CD8-positive, alpha-beta memory T cell (primary cell): ENCODE results near the gene TUBA4B. TPM values are rescaled to one million over a fixed set of nuclear protein-coding genes. Genes with fewer than 3 reads are reported as not detected.
A peak's percentile ranks its signal among the peaks of the same experiment; 100 is the strongest.

Source experiments
- CTCF ChIA-PET: fragments of 350-600 bp; sonication (Branson Sonifier 250); formaldehyde crosslinking; loops from one replicate; lab custom pipeline; 2021; ENCODE audit warnings: antibody characterized with exemption; lab: Charles Lee
- POLR2A ChIA-PET: fragments of 350-600 bp; sonication (Branson Sonifier 250); formaldehyde crosslinking; loops from one replicate; lab custom pipeline; 2021; ENCODE audit warnings: antibody characterized with exemption; lab: Charles Lee
- DNase-seq, 5 donors: peaks; one replicate each; pipeline versions ENCODE4 v3.0.0 to v3.0.0-alpha.2; 2020 to 2022; ENCODE audit warnings: mixed read lengths in 1 of 5
- H3K27ac ChIP-seq: one replicate; pipeline ENCODE4 v1.7.0; 2013; ENCODE audit warnings: low read depth, mild to moderate bottlenecking, low read length, moderate library complexity
- H3K27me3 ChIP-seq: 2 replicates; pipeline ENCODE4 v1.7.0; 2013; ENCODE audit warnings: low read length, mild to moderate bottlenecking; ENCODE audit not compliant: insufficient read depth, poor library complexity, severe bottlenecking
- H3K36me3 ChIP-seq: 2 replicates; pipeline ENCODE4 v1.7.0; 2013; ENCODE audit warnings: mild to moderate bottlenecking, low read length, moderate library complexity; ENCODE audit not compliant: insufficient read depth
- H3K4me1 ChIP-seq: 2 replicates; pipeline ENCODE4 v1.7.0; 2013; ENCODE audit warnings: mild to moderate bottlenecking, low read length, moderate library complexity; ENCODE audit not compliant: insufficient read depth
- H3K4me3 ChIP-seq: 2 replicates; pipeline ENCODE4 v1.7.0; 2013; ENCODE audit warnings: mild to moderate bottlenecking, low read length
- H3K9me3 ChIP-seq: 2 replicates; pipeline ENCODE4 v1.7.0; 2013; ENCODE audit warnings: mild to moderate bottlenecking, low read length
- H3K27ac Mint-ChIP-seq, 8 donors: one replicate each; pipeline ENCODE4 v1.8.0; 2020 to 2021; ENCODE audit warnings: mixed read lengths in 8 of 8, mild to moderate bottlenecking in 6 of 8, inconsistent platforms in 3 of 8, moderate library complexity in 3 of 8
- H3K27me3 Mint-ChIP-seq, 2 donors: one replicate each; pipeline ENCODE4 v1.8.0; 2020 to 2021; ENCODE audit warnings: mixed read lengths in 2 of 2, mild to moderate bottlenecking in 1 of 2, moderate library complexity in 1 of 2
- H3K36me3 Mint-ChIP-seq, 3 donors: one replicate each; pipeline ENCODE4 v1.8.0; 2020 to 2021; ENCODE audit warnings: mixed read lengths in 3 of 3, inconsistent platforms in 1 of 3, mild to moderate bottlenecking in 1 of 3
- H3K4me1 Mint-ChIP-seq, 3 donors: one replicate each; pipeline ENCODE4 v1.8.0; 2020 to 2021; ENCODE audit warnings: mixed read lengths in 3 of 3, inconsistent platforms in 1 of 3, mild to moderate bottlenecking in 1 of 3
- H3K4me3 Mint-ChIP-seq, 7 donors: one replicate each; pipeline ENCODE4 v1.8.0; 2020 to 2021; ENCODE audit warnings: mixed read lengths in 7 of 7, mild to moderate bottlenecking in 6 of 7, moderate library complexity in 4 of 7, inconsistent platforms in 2 of 7
- H3K9me3 Mint-ChIP-seq, 5 donors: one replicate each; pipeline ENCODE4 v1.8.0; 2020 to 2022; ENCODE audit warnings: mixed read lengths in 5 of 5, mild to moderate bottlenecking in 3 of 5, moderate library complexity in 2 of 5, inconsistent platforms in 1 of 5
- polyA plus RNA-seq: library from polyadenylated mRNA; unstranded; fragments of 300-500 nt; fragmentation: Illumina TruSeq; gene quantifications from one replicate; pipeline ENCODE4 v1.2.3, GENCODE V29; 2021
- total RNA-seq, 2 experiments: library from RNA; stranded (reverse); gene quantifications; one replicate each; pipeline ENCODE4 v1.2.3, GENCODE V29; 2021

TUBA4B gene
- total and polyA plus RNA-seq, 3 experiments from 2014 or later: not detected

DNA sequence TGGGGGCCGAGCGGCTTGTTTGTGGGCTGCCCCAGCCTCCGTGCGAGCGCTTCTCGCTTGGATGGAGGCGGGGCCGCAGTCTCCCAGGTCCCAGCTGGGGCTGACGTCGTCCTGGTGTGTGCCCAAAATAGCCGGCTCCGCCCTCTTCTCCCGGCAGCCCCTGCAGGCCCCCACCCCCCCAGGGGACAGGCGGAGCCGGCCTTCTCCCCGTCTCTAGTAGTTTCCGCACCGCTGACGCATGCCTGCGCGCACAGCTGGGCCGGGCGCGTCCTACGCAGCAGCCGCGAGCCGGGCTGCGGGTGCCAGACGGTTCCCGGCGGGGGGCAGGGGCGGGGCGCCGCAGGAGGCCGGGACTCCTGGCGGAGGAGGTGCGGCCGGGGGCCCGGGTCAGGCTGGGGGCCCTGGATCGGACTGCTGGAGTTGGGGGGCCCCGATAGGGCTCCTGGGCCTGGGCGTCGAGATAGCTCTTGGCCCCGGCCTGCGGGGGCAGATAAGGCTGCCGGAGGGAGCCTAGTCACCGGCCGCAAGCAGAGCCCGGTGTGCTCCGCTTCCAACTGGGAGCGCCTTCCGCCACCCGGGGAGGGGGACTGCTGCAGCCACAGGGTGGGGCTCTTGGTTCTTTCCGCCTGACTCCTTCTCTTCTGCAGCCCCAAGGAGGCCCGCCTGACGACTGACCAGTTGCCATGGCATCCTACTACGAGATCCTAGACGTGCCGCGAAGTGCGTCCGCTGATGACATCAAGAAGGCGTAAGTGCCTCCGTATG, 26.3 kb downstream of the TUBA4B start, which contains the start of gene DNAJB2:
Gene DNAJB2 (plus strand): TSS at position 216 of the 765 bp plus-strand sequence. CDS start 468 bp downstream, at position 684.
- Histone ChIP-seq H3K4me3 (peak within 1 kb of the TSS; percentile 72), H3K36me3 (peaks cover 30% of the 10 kb centered on the region), H3K27ac (peak within 1 kb of the TSS; percentile 99), H3K4me1 (peaks cover 32% of the 10 kb centered on the region), H3K27me3 (no peaks in the 10 kb centered on the region), H3K9me3 (no peaks in the 10 kb centered on the region)
- POLR2A ChIA-PET: interaction anchor here (0.6 to 4.4 kb wide), 21 partner anchors 9 to 755 kb away, joined by 3 to 57 read pairs (median 7); partner anchors contain the start of genes ABCB6, ANKZF1, ATG9A and CNPPD1
- peak; percentile 99 to 100 (median 99) for DNase-seq
- Mint-ChIP-seq H3K9me3 (no peaks in the 10 kb centered on the region), H3K27me3 (no peaks in the 10 kb centered on the region), H3K36me3 (peaks cover 8 to 47% (median 12%) of the 10 kb centered on the region in 3 donors), H3K27ac (peak within 1 kb of the TSS; percentile 97 to 100 (median 100)), H3K4me3 (peak within 1 kb of the TSS; percentile 89 to 98 (median 93)), H3K4me1 (peaks cover 31 to 54% (median 41%) of the 10 kb centered on the region in 3 donors)
- CTCF ChIA-PET: interaction anchor here (0.6 to 14.9 kb wide), 21 partner anchors 8 to 251 kb away, joined by 3 to 258 read pairs (median 4); partner anchors contain the start of genes ANKZF1, ATG9A, CNPPD1 and GLB1L

DNA sequence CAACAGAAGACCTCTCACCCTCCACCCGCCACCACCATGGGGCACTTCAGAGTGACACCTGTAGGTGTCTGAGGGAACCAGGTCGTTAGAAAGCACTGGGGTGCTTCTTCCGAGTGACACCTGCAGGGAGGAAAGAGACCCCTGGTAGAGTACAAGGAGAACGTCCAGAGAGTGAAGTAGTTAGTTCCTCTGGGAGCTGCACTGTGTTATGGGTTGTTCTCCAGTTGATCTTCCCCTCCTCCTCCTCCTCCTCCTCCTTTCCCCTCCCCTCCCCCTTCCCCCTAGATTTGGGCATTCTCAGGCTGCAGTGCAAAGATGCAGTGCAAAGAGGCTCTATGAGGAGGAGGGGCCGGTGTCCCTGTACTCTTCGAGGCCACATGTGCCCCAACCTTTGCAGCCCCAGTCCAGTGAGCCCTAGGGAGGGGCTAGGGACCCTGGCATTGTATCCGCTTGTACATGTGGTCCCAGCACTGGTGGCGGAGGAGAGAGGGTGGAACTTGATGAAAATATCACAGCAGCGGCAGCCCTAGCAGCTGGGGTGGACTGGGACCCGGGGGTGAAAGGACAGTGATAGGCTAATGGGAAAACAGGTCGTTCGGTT, 27.0 kb downstream of the TUBA4B start:
- no peak for DNase-seq
- Mint-ChIP-seq H3K4me3 (peak overlapping the region; percentile 89 to 98 (median 92)), H3K4me1 (peaks cover 31 to 54% (median 41%) of the 10 kb centered on the region in 3 donors), H3K27ac (peak overlapping the region; percentile 97 to 100 (median 100)), H3K9me3 (no peaks in the 10 kb centered on the region), H3K27me3 (no peaks in the 10 kb centered on the region), H3K36me3 (peaks cover 8 to 53% (median 12%) of the 10 kb centered on the region in 3 donors)
- peaks cover 32% of the 10 kb centered on the region for H3K4me1 ChIP-seq
- H3K9me3 ChIP-seq: no peaks in the 10 kb centered on the region
- peak overlapping the region; percentile 72 for H3K4me3 ChIP-seq
- H3K36me3 ChIP-seq: peaks cover 30% of the 10 kb centered on the region
- no peaks in the 10 kb centered on the region for H3K27me3 ChIP-seq
- CTCF ChIA-PET: interaction anchor here (0.9 to 14.9 kb wide), 10 partner anchors 12 to 120 kb away, joined by 3 to 258 read pairs (median 11); partner anchors contain the start of genes GLB1L, NHEJ1, STK16 and TUBA4A
- POLR2A ChIA-PET: interaction anchor here (1.1 to 4.4 kb wide), 13 partner anchors 12 to 108 kb away, joined by 4 to 57 read pairs (median 13); partner anchors contain the start of genes ABCB6, ANKZF1, ATG9A and CNPPD1
- peak overlapping the region; percentile 99 for H3K27ac ChIP-seq

DNA sequence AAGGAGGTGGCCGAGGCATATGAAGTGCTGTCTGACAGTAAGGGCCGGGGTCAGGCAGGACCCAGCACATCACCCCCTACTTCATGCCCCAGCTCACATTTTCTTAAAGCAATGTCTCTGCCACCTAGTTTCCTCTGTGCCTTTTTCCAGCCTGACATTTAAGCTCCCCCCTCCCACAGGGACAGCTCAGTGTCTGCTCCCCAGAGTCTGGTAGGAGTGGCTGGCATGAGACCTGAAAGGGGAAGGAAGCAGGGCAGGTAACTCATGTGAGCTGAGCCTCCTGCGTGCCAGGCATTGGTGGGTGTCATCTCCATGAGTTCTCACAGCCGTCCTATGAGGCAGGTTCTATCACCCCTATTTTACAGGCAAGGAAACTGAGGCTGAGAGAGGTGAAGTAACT, 27.6 kb downstream of the TUBA4B start:
- H3K36me3 Mint-ChIP-seq: peaks cover 8 to 60% (median 12%) of the 10 kb centered on the region in 3 donors
- ChIA-PET CTCF (interaction anchor here (0.6 to 14.9 kb wide), 8 partner anchors 12 to 322 kb away, joined by 3 to 258 read pairs (median 4); partner anchors contain the start of genes GLB1L, NHEJ1, STK16 and TUBA4A), POLR2A (interaction anchor here (1.6 to 4.4 kb wide), 3 partner anchors 11 to 104 kb away, joined by 4 to 47 read pairs (median 9); partner anchors contain the start of gene CNPPD1)
- H3K27ac Mint-ChIP-seq: peak overlapping the region; percentile 97 to 100 (median 100)
- Histone ChIP-seq H3K36me3 (peaks cover 30% of the 10 kb centered on the region), H3K27ac (peak overlapping the region; percentile 99), H3K4me3 (no peak overlapping the region), H3K4me1 (peaks cover 32% of the 10 kb centered on the region), H3K27me3 (no peaks in the 10 kb centered on the region), H3K9me3 (no peaks in the 10 kb centered on the region)
- DNase-seq: no peak
- H3K4me3 Mint-ChIP-seq: peak overlapping the region in 6 of 7 donors; percentile 89 to 98 (median 94)
- peaks cover 33 to 57% (median 41%) of the 10 kb centered on the region in 3 donors for H3K4me1 Mint-ChIP-seq
- no peaks in the 10 kb centered on the region for H3K9me3 Mint-ChIP-seq
- no peaks in the 10 kb centered on the region for H3K27me3 Mint-ChIP-seq

DNA sequence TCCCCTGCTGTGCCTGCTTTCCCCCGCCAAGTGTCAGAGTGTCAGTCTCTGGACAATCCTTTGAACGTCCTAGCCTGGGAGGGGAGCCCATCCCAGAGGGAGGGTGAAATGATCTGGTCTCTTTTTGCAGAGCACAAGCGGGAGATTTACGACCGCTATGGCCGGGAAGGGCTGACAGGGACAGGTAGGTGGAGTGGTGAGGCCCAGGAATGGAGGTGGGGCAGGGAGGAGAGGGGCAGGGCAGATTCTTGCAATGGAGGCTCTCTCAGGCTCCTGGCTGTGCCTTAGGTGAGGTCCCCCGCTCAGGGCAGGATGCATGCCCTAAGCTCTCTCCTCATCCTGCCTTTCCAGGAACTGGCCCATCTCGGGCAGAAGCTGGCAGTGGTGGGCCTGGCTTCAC, 28.5 kb downstream of the TUBA4B start:
- H3K27ac ChIP-seq: no peak overlapping the region
- no peak overlapping the region for H3K4me3 ChIP-seq
- H3K9me3 ChIP-seq: no peaks in the 10 kb centered on the region
- H3K4me1 ChIP-seq: peaks cover 32% of the 10 kb centered on the region
- POLR2A ChIA-PET: interaction anchor here (1.4 to 2.7 kb wide), 2 partner anchors 52 to 105 kb away, joined by 3 to 9 read pairs; partner anchors contain the start of genes ANKZF1 and CNPPD1
- CTCF ChIA-PET: interaction anchor here (1.1 to 14.9 kb wide), 6 partner anchors 11 to 260 kb away, joined by 3 to 258 read pairs (median 18); partner anchors contain the start of genes ANKZF1, ATG9A, TUBA4A and TUBA4B
- DNase-seq: no peak
- H3K27me3 ChIP-seq: no peaks in the 10 kb centered on the region
- H3K36me3 ChIP-seq: peaks cover 30% of the 10 kb centered on the region
- Mint-ChIP-seq H3K4me3 (peak overlapping the region in 1 of 7 donors; percentile 43), H3K9me3 (no peaks in the 10 kb centered on the region), H3K27ac (peak overlapping the region; percentile 7 to 100 (median 100)), H3K27me3 (no peaks in the 10 kb centered on the region), H3K4me1 (peaks cover 35 to 63% (median 41%) of the 10 kb centered on the region in 3 donors), H3K36me3 (peaks cover 8 to 66% (median 12%) of the 10 kb centered on the region in 3 donors)

DNA sequence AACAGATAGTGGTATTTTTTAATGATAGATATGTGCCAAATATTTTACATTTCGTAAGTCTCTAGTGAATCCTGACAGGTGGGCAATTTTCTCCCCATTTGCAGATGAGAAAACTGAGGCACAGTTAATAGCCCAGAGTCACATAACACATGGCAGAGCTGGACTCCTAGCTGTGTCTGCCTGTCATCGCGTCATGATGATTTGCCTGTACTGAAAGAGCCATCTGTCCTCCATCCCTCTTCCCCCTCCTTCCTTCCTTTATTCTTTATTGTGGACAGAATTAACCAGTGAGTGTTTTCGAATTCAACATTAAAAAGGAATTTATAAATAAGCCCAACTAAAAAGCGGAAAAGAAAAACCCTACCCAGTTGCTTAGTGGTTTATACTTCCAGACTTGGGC, 29.3 kb downstream of the TUBA4B start:
- ChIA-PET POLR2A (interaction anchor here (1.0 to 2.7 kb wide), 3 partner anchors 35 to 106 kb away, joined by 3 to 9 read pairs (median 3); partner anchors contain the start of genes ANKZF1 and CNPPD1), CTCF (interaction anchor here (1.4 to 14.9 kb wide), 3 partner anchors 10 to 53 kb away, joined by 4 to 258 read pairs (median 136); partner anchors contain the start of genes ANKZF1, ATG9A, TUBA4A and TUBA4B)
- no peak overlapping the region for H3K27ac ChIP-seq
- Mint-ChIP-seq H3K36me3 (peaks cover 8 to 69% (median 12%) of the 10 kb centered on the region in 3 donors), H3K4me3 (peak overlapping the region in 2 of 7 donors; percentile 7 to 68), H3K9me3 (no peaks in the 10 kb centered on the region), H3K27ac (peak overlapping the region in 7 of 8 donors; percentile 80 to 99 (median 93)), H3K4me1 (peaks cover 34 to 60% (median 37%) of the 10 kb centered on the region in 3 donors), H3K27me3 (no peaks in the 10 kb centered on the region)
- H3K9me3 ChIP-seq: no peaks in the 10 kb centered on the region
- no peak overlapping the region for H3K4me3 ChIP-seq
- H3K27me3 ChIP-seq: no peaks in the 10 kb centered on the region
- peaks cover 31% of the 10 kb centered on the region for H3K4me1 ChIP-seq
- H3K36me3 ChIP-seq: peaks cover 30% of the 10 kb centered on the region
- no peak for DNase-seq

DNA sequence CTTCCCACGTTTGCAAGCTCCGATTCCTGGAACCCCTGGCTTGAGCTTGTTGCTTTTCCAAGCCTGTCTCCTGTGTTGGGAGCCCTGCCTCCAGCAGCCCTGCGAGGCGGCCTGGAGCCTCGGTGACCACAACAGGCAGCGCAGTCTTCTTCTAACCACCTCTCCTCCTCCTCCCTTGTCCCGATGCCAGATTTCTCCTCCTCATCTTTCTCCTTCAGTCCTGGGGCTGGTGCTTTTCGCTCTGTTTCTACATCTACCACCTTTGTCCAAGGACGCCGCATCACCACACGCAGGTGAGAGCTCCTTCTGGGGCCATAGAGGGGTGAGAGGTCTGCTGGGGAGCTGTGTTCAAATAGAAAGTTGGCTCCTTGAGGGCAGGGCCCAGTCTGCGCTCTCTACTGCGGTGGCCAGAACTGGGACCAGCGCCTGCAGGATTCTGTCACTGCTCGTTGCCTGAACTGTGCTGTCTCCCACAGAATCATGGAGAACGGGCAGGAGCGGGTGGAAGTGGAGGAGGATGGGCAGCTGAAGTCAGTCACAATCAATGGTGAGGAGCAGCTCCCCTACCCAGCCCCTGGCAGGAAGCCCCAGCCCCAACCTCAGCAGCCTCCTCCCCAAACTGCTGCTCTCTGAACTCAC, 30.0 kb downstream of the TUBA4B start:
- peaks cover 30% of the 10 kb centered on the region for H3K36me3 ChIP-seq
- Mint-ChIP-seq H3K27me3 (no peaks in the 10 kb centered on the region), H3K27ac (peak overlapping the region in 7 of 8 donors; percentile 59 to 99 (median 93)), H3K36me3 (peaks cover 8 to 69% (median 12%) of the 10 kb centered on the region in 3 donors), H3K9me3 (no peaks in the 10 kb centered on the region), H3K4me1 (peaks cover 27 to 53% (median 31%) of the 10 kb centered on the region in 3 donors), H3K4me3 (peak overlapping the region in 1 of 7 donors; percentile 68)
- H3K4me3 ChIP-seq: no peak overlapping the region
- DNase-seq: no peak
- POLR2A ChIA-PET: interaction anchor here (0.6 to 2.7 kb wide), 5 partner anchors 27 to 113 kb away, joined by 3 to 9 read pairs (median 3); partner anchors contain the start of genes ANKZF1 and CNPPD1
- no peaks in the 10 kb centered on the region for H3K27me3 ChIP-seq
- peaks cover 24% of the 10 kb centered on the region for H3K4me1 ChIP-seq
- no peaks in the 10 kb centered on the region for H3K9me3 ChIP-seq
- H3K27ac ChIP-seq: no peak overlapping the region
- CTCF ChIA-PET: interaction anchor here (10.1 to 14.9 kb wide), 2 partner anchors 9 to 30 kb away, joined by 136 to 258 read pairs; partner anchors contain the start of genes TUBA4A and TUBA4B
